Ascending aorta (tissue), 2 donors: Measurements from ENCODE around the gene GLIPR1L2. TPM values are rescaled to one million over a fixed set of nuclear protein-coding genes. Genes with fewer than 3 reads are reported as not detected.
"Not testable (repeated sequence)": the region's sequence is repeated elsewhere in the genome, so short reads cannot be mapped to it uniquely, and the experiment has no call there.

Source experiments
- DNase-seq, 2 donors: peaks; one replicate each; pipeline ENCODE4 v3.0.0-alpha.2; 2019; ENCODE audit warnings: low spot score in 2 of 2
- H3K27ac ChIP-seq, 2 donors: fragments of 200-600 bp; sonication (generic); one replicate each; pipeline ENCODE4 v1.5.1; 2016 to 2017; ENCODE audit warnings: mild to moderate bottlenecking in 1 of 2
- H3K27me3 ChIP-seq: fragments of 200-600 bp; sonication (generic); one replicate; pipeline ENCODE4 v1.5.1; 2017
- H3K36me3 ChIP-seq, 2 donors: fragments of 200-600 bp; sonication (generic); one replicate each; pipeline ENCODE4 v1.5.1; 2016
- H3K4me1 ChIP-seq, 2 donors: fragments of 200-600 bp; sonication (generic); one replicate each; pipeline ENCODE4 v1.5.1; 2016 to 2017; ENCODE audit warnings: mild to moderate bottlenecking in 1 of 2
- H3K4me3 ChIP-seq, 2 donors: fragments of 200-600 bp; sonication (generic); one replicate each; pipeline ENCODE4 v1.5.1; 2016 to 2017; ENCODE audit warnings: mild to moderate bottlenecking in 1 of 2
- H3K9me3 ChIP-seq, 2 donors: fragments of 200-600 bp; sonication (generic); one replicate each; pipeline ENCODE4 v1.5.1; 2016
- CTCF ChIP-seq, 3 experiments: fragments of 200-600 bp in 2 of 3; fragments of 450-650 bp in 1 of 3; sonication (generic) in 2 of 3; IDR thresholded peaks; one replicate each; pipeline ENCODE4 v1.5.1; 2016 to 2019; ENCODE audit warnings: antibody characterized with exemption in 3 of 3, mild to moderate bottlenecking in 1 of 3, moderate library complexity in 1 of 3
- intact Hi-C: fragments of 100-400 bp; cut with DNase I; formaldehyde crosslinking; loops from one replicate; pipeline ENCODE4 v1.15.1; 2023
- total RNA-seq: library from RNA; depleted of rRNA; stranded (reverse); fragments of >200 nt; gene quantifications from one replicate; pipeline ENCODE4 v1.1.0, GENCODE V29; 2016

The GLIPR1L2 gene
- total RNA-seq, 1 donor from 2014 or later, result not detected

GRCh38 chr12:75443709-75444108, 52.8 kb downstream of the GLIPR1L2 start:
- H3K27me3 ChIP-seq, result no peaks in the 10 kb centered on the region
- no peak for DNase-seq
- H3K4me1 ChIP-seq, result no peaks in the 10 kb centered on the region
- no peak overlapping the region for H3K4me3 ChIP-seq
- TF ChIP-seq CTCF (IDR thresholded peaks at IDR 0.05), result no peak
- no peaks in the 10 kb centered on the region for H3K36me3 ChIP-seq
- H3K27ac ChIP-seq, result no peak overlapping the region
- no peaks in the 10 kb centered on the region for H3K9me3 ChIP-seq
- intact Hi-C loops, result no loop called here

- no peak for TF ChIP-seq CTCF (IDR thresholded peaks at IDR 0.05)
- Histone ChIP-seq H3K27ac (no peak overlapping the region), H3K4me3 (no peak overlapping the region), H3K36me3 (no peaks in the 10 kb centered on the region), H3K9me3 (no peaks in the 10 kb centered on the region), H3K27me3 (no peaks in the 10 kb centered on the region), H3K4me1 (no peaks in the 10 kb centered on the region)
- intact Hi-C loops, result no loop called here
- no peak for DNase-seq
Observed at GRCh38 chr12:75444429-75445136, 53.7 kb downstream of the GLIPR1L2 start.

- H3K9me3 ChIP-seq, DNase-seq, H3K4me3 ChIP-seq, intact Hi-C loops, H3K36me3 ChIP-seq, H3K27me3 ChIP-seq, H3K27ac ChIP-seq, H3K4me1 ChIP-seq: not testable (repeated sequence)
Observed at GRCh38 chr12:75445137-75445507, 54.2 kb downstream of the GLIPR1L2 start.

GRCh38 chr12:75446857-75447256, 56.0 kb downstream of the GLIPR1L2 start:
- Histone ChIP-seq H3K4me1 (no peaks in the 10 kb centered on the region), H3K27me3 (no peaks in the 10 kb centered on the region), H3K27ac (no peak overlapping the region), H3K4me3 (no peak overlapping the region), H3K9me3 (no peaks in the 10 kb centered on the region), H3K36me3 (no peaks in the 10 kb centered on the region)
- DNase-seq, result no peak
- intact Hi-C loops, result no loop called here
- no peak for TF ChIP-seq CTCF (IDR thresholded peaks at IDR 0.05)

- no peak overlapping the region for H3K27ac ChIP-seq
- no peaks in the 10 kb centered on the region for H3K4me1 ChIP-seq
- no peak for DNase-seq
- H3K27me3 ChIP-seq, result no peaks in the 10 kb centered on the region
- TF ChIP-seq CTCF (IDR thresholded peaks at IDR 0.05), result no peak
- H3K4me3 ChIP-seq, result no peak overlapping the region
- intact Hi-C loops, result no loop called here
- no peaks in the 10 kb centered on the region for H3K9me3 ChIP-seq
- no peaks in the 10 kb centered on the region for H3K36me3 ChIP-seq
Observed at GRCh38 chr12:75447691-75448393, 57.0 kb downstream of the GLIPR1L2 start.

- H3K36me3 ChIP-seq, result no peaks in the 10 kb centered on the region
- no peak for TF ChIP-seq CTCF (IDR thresholded peaks at IDR 0.05)
- H3K9me3 ChIP-seq, result no peaks in the 10 kb centered on the region
- no peak overlapping the region for H3K27ac ChIP-seq
- intact Hi-C loops, result no loop called here
- no peaks in the 10 kb centered on the region for H3K4me1 ChIP-seq
- H3K27me3 ChIP-seq, result no peaks in the 10 kb centered on the region
- H3K4me3 ChIP-seq, result no peak overlapping the region
- DNase-seq, result no peak
Observed at GRCh38 chr12:75452675-75453330, 61.9 kb downstream of the GLIPR1L2 start.
